Fibroblast of gingiva (primary cell): ENCODE measurements around the gene LYZL4.
A peak's percentile ranks its signal among the peaks of the same experiment; 100 is the strongest.

ENCODE experiments used
- DNase-seq: peaks from one replicate; pipeline ENCODE4 v3.0.0-alpha.2; 2011; ENCODE audit warnings: low read depth

LYZL4 gene

GRCh38 chr3:42371776-42372175 is 38.6 kb downstream of the LYZL4 start:
- DNase-seq: no peak

GRCh38 chr3:42369832-42370231 is 40.6 kb downstream of the LYZL4 start:
- DNase-seq: no peak

GRCh38 chr3:42369304-42369703 is 41.1 kb downstream of the LYZL4 start:
- no peak for DNase-seq

GRCh38 chr3:42368861-42369260 is 41.5 kb downstream of the LYZL4 start:
- no peak for DNase-seq

- no peak for DNase-seq
Measured at GRCh38 chr3:42367903-42368302, 42.5 kb downstream of the LYZL4 start.

- no peak for DNase-seq
Measured at GRCh38 chr3:42366550-42366949, 43.9 kb downstream of the LYZL4 start.

- DNase-seq: no peak
Measured at GRCh38 chr3:42357335-42357734, 53.1 kb downstream of the LYZL4 start.

- no peak for DNase-seq
Measured at GRCh38 chr3:42355612-42356011, 54.8 kb downstream of the LYZL4 start.

- no peak for DNase-seq
Measured at GRCh38 chr3:42353631-42354030, 56.8 kb downstream of the LYZL4 start.

GRCh38 chr3:42351207-42351606 is 59.2 kb downstream of the LYZL4 start:
- peak; percentile 35 for DNase-seq

- no peak for DNase-seq
Measured at GRCh38 chr3:42349765-42350594, 60.4 kb downstream of the LYZL4 start.

- DNase-seq: no peak
Measured at GRCh38 chr3:42347928-42348327, 62.5 kb downstream of the LYZL4 start.
